HEK293T (cell line): ENCODE measurements around the gene USF3.

Experiments used
- BHLHE40 ChIP-seq: fragments of 450-650 bp; IDR thresholded peaks from 2 replicates; pipeline ENCODE4 v1.6.1; 2016; ENCODE audit warnings: mild to moderate bottlenecking, moderate library complexity, borderline replicate concordance
- CTBP1 ChIP-seq: fragments of 450-650 bp; IDR thresholded peaks from 2 replicates; pipeline ENCODE4 v1.6.1; 2016; ENCODE audit warnings: borderline replicate concordance
- ELF4 ChIP-seq: fragments of 450-650 bp; IDR thresholded peaks from 2 replicates; pipeline ENCODE4 v1.6.1; 2017; ENCODE audit warnings: antibody characterized with exemption
- FOXA1 ChIP-seq: fragments of 450-650 bp; IDR thresholded peaks from 2 replicates; pipeline ENCODE4 v1.6.1; 2016; ENCODE audit warnings: mild to moderate bottlenecking
- FOXM1 ChIP-seq: fragments of 450-650 bp; IDR thresholded peaks from 2 replicates; pipeline ENCODE4 v1.6.1; 2017; ENCODE audit warnings: mild to moderate bottlenecking, borderline replicate concordance
- HDGF ChIP-seq: fragments of 450-650 bp; IDR thresholded peaks from 2 replicates; pipeline ENCODE4 v1.6.1; 2017; ENCODE audit warnings: antibody characterized with exemption, borderline replicate concordance
- L3MBTL2 ChIP-seq: fragments of 450-650 bp; conservative IDR thresholded peaks from 2 replicates; pipeline ENCODE4 v1.6.1; 2016; ENCODE audit warnings: mild to moderate bottlenecking
- LEF1 ChIP-seq: fragments of 450-650 bp; IDR thresholded peaks from 2 replicates; pipeline ENCODE4 v1.6.1; 2017; ENCODE audit warnings: mild to moderate bottlenecking, borderline replicate concordance
- NFRKB ChIP-seq: fragments of 450-650 bp; IDR thresholded peaks from 2 replicates; pipeline ENCODE4 v1.6.1; 2016; ENCODE audit warnings: mild to moderate bottlenecking, moderate library complexity
- PKNOX1 ChIP-seq: fragments of 450-650 bp; IDR thresholded peaks from 2 replicates; pipeline ENCODE4 v1.6.1; 2016
- SP1 ChIP-seq: fragments of 450-650 bp; IDR thresholded peaks from 2 replicates; pipeline ENCODE4 v1.6.1; 2017
- SUZ12 ChIP-seq: fragments of 450-650 bp; IDR thresholded peaks from 2 replicates; pipeline ENCODE4 v1.6.1; 2016; ENCODE audit warnings: mild to moderate bottlenecking
- TARDBP ChIP-seq: fragments of 450-650 bp; IDR thresholded peaks from 2 replicates; pipeline ENCODE4 v1.6.1; 2016
- ZNF384 ChIP-seq: fragments of 450-650 bp; IDR thresholded peaks from 2 replicates; pipeline ENCODE4 v1.6.1; 2016

GRCh38 chr3:113719294-113719693 is 22.9 kb upstream of the USF3 start:
- TF ChIP-seq SP1, result no peak
- no peak for TF ChIP-seq ZNF384
- TF ChIP-seq SUZ12, result no peak
- TF ChIP-seq NFRKB, result no peak
- no peak for TF ChIP-seq PKNOX1
- no peak for TF ChIP-seq LEF1
- no peak for TF ChIP-seq BHLHE40
- TF ChIP-seq HDGF, result no peak
- TF ChIP-seq CTBP1, result no peak
- no peak for TF ChIP-seq TARDBP
- TF ChIP-seq L3MBTL2, result no peak
- TF ChIP-seq ELF4, result no peak
- TF ChIP-seq FOXA1, result no peak
- TF ChIP-seq FOXM1, result no peak
